A172 (cell line): Measurements from ENCODE around the gene PAPOLB. TPM values are rescaled to one million over a fixed set of nuclear protein-coding genes. Genes with fewer than 3 reads are reported as not detected.

Experiments used
- DNase-seq: peaks from one replicate; pipeline ENCODE4 v3.0.0-alpha.2; 2015; ENCODE audit warnings: low spot score
- total RNA-seq: library from RNA; depleted of rRNA; stranded (reverse); fragments of >200 nt; shearing (Covaris generic); gene quantifications from 2 replicates; pipeline ENCODE4 v1.2.3, GENCODE V29; 2014

Gene PAPOLB
- total RNA-seq, 1 experiment from 2014 or later, result not detected

- no peak for DNase-seq
Measured at GRCh38 chr7:4824120-4824775, 37.6 kb downstream of the PAPOLB start.

DNA sequence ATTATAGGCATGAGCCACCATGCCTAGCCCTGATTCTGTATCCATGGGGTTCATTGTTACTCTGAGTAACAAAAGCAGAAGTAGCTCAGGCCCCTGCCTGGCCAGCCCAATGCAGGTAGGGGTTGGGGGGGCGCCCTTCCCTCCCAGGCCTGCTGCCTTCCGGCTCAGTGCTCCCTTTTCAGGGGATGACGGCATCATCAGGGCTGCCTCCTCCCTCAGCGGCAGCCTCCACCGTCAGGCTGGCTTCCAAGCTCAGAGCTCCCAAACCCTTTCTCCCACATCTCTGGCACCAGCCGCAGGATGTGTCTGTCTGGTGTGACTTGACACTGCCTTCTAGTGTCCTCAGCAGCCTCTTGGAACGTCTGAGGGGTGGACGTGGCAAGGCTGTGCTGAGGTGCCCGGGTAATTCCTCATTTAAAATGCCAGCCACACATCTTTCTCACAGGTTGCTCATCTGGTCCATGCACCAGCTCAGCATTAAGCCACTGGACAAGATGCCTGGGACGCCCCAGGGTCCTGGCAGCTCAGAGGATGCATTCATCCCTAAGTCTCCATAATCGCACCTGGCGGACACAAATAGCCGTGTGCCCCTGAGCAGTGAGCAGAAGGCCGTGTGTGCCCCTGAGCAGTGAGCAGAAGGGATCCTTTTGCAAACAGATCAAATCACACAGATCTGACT is 38.2 kb downstream of the PAPOLB start:
- no peak for DNase-seq

DNA sequence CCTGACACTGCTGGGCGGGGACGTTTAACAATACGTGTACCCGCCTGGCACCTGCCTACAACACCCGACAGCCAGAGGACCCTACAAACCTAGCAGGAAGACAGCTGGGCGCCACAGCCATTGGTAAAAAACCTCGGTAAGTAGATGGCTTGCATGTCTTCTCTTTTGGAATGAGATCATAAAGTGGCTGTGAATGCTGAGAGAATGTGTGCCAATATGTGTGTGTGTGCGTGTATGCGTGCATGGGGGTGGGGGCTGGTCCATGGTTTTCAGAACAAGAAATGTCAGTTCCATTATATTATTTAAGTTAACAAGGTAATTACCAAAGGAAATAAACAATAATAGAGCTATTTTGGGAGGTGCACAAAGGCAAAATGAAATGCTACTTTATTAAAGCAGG is 39.2 kb downstream of the PAPOLB start:
- DNase-seq, result no peak

- DNase-seq, result no peak
Measured at GRCh38 chr7:4820967-4821471, 40.8 kb downstream of the PAPOLB start.

- no peak for DNase-seq
Measured at GRCh38 chr7:4820405-4820966, 41.3 kb downstream of the PAPOLB start.

- no peak for DNase-seq
Measured at GRCh38 chr7:4819560-4820404, 42.0 kb downstream of the PAPOLB start.

- no peak for DNase-seq
Measured at GRCh38 chr7:4818000-4818794, 43.6 kb downstream of the PAPOLB start.

DNA sequence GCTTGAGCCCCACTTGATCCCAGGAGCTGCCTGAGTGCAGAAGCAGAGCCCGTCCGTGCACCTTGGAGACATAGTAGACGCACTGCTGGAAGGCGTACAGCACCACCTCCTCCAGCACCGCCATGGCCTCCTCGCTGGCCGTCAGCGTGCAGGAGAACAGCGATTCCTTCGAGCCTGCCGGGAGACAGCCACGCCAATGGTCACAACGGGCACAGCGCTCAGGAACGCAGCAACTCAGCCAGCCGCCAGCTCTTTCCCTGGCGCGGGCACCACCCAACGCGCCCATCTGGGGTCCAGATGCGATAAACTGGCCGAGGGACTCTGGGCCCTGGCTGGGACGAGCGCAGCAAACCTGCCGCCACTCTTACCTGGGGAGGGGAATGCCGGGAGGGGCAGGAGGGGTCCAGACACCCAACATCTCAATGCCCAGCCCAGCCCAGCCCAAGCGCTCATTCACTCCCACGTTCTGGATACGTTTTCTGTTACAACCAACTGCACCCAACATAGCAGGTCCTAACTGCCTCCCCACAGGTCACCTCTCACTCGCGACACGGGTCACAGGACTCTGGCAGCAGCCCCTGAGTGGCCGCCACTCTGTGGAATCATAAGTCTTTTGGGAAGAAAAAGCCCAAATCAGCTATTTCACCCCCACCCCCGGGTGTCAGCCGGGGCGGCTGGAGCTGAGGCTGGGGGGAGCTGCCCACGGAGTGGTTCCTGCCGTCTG is 44.5 kb downstream of the PAPOLB start:
- no peak for DNase-seq

DNA sequence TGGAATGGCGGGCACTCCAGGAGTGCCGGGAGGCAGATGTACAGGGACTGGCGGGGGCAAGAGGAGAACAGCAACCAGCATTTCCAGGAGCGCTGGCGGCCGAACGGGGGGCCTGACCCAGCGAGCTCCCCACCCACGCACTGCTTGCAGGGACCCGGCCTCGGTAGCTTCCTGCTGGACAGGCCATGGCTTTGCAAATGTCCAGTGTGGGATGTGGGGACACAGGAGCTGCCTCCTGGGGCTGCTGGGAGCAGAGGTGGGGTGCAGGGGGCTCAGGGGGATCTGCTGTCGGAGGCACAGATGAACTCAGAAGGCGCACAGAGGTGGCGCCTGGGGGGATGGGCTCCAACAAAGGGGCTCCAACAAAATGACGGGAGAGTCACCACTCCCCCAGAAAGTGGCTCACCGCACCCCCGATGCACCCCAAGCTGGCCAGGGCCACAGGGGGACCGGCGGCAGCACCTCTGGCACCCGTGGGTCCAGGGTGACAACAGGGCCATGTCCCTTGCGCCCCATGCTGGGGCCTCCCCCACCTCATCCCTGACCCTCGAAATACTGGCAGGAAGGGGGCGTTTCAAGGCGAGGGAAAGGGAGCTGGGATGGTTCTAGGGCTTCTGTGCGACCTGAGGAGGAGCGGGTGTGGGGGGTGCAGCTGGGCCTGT is 45.3 kb downstream of the PAPOLB start:
- DNase-seq, result no peak

GRCh38 chr7:4815609-4816418 is 46.0 kb downstream of the PAPOLB start:
- DNase-seq, result no peak

DNA sequence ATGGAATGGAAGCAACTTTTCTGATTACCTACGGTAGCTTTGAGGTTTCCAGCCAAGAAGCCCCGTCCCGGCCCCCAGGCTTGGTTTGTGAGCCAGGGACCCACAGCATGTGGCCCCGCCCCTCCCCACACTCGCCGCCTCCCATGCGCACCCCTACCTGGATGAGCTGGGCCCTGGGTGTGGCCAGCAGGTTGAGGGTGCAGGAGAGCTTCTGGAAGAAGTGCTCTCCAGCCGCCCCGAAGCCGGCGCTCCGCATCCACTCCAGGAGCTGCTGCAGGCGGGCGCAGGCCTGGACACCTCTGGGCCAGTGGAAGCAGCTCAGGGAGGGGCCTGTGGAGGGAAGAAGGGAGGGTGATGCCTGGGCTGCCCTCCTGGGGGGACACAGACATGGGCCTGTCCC is 46.7 kb downstream of the PAPOLB start:
- no peak for DNase-seq

DNA sequence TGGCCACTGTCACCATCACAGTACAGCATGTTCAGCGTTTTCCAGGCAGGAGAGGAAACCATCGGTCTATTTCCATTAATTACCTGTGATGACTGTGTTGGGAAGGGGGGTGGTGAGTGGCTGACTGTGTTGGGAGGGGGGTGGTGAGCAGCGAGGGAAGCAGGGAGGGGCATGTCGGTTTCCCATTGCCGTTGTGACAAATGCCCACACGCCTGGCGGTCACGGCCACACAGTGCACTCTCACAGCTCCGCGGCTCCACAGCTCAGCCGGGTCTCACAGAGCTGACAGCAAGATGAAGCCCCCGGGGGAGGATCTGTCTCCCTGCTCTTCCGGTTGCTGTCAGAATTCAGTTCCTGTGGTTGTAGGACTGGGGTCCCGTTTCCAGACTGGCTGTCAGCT is 47.4 kb downstream of the PAPOLB start:
- no peak for DNase-seq

GRCh38 chr7:4809666-4810065 is 52.2 kb downstream of the PAPOLB start:
- no peak for DNase-seq

DNA sequence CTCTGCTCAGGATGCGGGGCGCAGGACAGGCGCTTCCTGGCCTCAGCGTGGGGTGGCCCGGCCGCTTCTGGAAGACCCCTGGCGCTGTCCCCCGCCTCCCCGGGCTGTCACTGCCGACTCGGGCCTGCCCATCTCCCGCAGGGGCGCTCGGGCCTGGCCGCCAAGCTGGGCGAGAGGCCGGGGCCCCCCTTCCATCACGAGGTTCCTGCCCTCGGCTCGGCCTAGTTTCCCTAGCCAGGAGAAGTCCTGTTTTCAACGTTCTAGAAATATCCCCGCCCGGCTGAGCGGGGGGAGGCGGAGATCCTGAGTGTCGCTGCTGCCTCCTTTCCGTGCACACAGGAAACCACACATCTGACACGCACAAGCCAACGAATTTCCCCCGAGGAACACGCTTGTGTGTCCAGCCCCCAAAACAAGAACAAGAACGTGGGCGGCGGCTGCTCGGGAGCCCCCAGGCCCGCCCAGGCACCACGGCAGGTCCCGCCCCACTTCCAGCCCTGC is 52.7 kb downstream of the PAPOLB start:
- no peak for DNase-seq

DNA sequence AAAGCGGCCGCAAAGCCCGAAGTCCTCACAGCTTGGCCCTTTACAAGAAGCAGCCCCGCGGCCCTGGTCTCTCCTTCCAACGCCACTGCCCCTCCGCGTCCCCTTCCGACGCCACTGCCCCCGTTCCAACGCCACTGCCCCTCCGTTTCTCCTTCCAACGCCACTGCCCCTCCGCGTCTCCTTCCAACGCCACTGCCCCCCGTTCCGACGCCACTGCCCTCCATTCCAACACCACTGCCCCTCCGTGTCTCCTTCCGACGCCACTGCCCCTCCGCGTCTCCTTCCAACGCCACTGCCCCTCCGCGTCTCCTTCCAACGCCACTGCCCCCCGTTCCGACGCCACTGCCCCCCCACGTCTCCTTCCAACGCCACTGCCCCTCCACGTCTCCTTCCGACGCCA is 53.3 kb downstream of the PAPOLB start:
- DNase-seq, result no peak

- DNase-seq, result no peak
Measured at GRCh38 chr7:4808026-4808425, 53.8 kb downstream of the PAPOLB start.
